SK-N-SH (cell line): Measurements from ENCODE around the gene CSTB. TPM values are rescaled to one million over a fixed set of nuclear protein-coding genes. Genes with fewer than 3 reads are reported as not detected.

Experiments
- CTCF ChIA-PET: fragments of 300-600, 350-600 bp; formaldehyde crosslinking; extraction: SDS; loops from one replicate; lab custom pipeline; 2021; lab: Yijun Ruan, JAX
- POLR2A ChIA-PET: fragments of 350-600 bp; sonication (Branson Sonifier 250); formaldehyde crosslinking; extraction: SDS; loops from one replicate; lab custom pipeline; 2020; ENCODE audit warnings: antibody characterized with exemption, inconsistent platforms; lab: Yijun Ruan, JAX
- DNase-seq: peaks from one replicate; pipeline ENCODE4 v3.0.0; 2012
- H2AFZ ChIP-seq: fragments of 200-600 bp; sonication (generic); 2 replicates; pipeline ENCODE4 v1.8.1; 2016; ENCODE audit warnings: antibody characterized with exemption, mild to moderate bottlenecking, low read depth
- H3F3A ChIP-seq: fragments of 200-600 bp; sonication (generic); replicated peaks from 2 replicates; pipeline ENCODE3; 2016; ENCODE audit warnings: antibody characterized with exemption, mild to moderate bottlenecking; ENCODE audit not compliant: insufficient read depth
- H3K27ac ChIP-seq, 2 experiments: fragments of 200-500 bp in 1 of 2; fragments of 200-600 bp in 1 of 2; sonication (Bioruptor generic) in 1 of 2; sonication (generic), shearing (Covaris generic) in 1 of 2; 2 replicates each; pipeline versions ENCODE4 v1.5.1 to v1.6.1; 2014 to 2016; ENCODE audit warnings: low read depth in 2 of 2, inconsistent platforms in 1 of 2, low read length in 1 of 2, mild to moderate bottlenecking in 1 of 2, mixed read lengths in 1 of 2
- H3K27me3 ChIP-seq: fragments of 200-600 bp; sonication (generic), shearing (Covaris generic); 2 replicates; pipeline ENCODE4 v1.6.1; 2016; ENCODE audit warnings: mixed run types; ENCODE audit not compliant: insufficient read depth
- H3K36me3 ChIP-seq, 2 experiments: fragments of 200-500 bp in 1 of 2; fragments of 200-600 bp in 1 of 2; sonication (Bioruptor generic) in 1 of 2; sonication (generic) in 1 of 2; replicated peaks in 1 of 2; 2 replicates each; pipeline versions ENCODE3 to v1.5.1; 2014 to 2016; ENCODE audit warnings: low read length in 1 of 2, mild to moderate bottlenecking in 1 of 2; ENCODE audit not compliant: insufficient read depth in 2 of 2, control insufficient read depth in 1 of 2
- H3K4me1 ChIP-seq, 2 experiments: fragments of 200-500 bp in 1 of 2; fragments of 200-600 bp in 1 of 2; sonication (Bioruptor generic) in 1 of 2; sonication (generic), shearing (Covaris generic) in 1 of 2; 2 replicates each; pipeline versions ENCODE4 v1.5.1 to v1.6.1; 2014 to 2016; ENCODE audit warnings: low read depth in 1 of 2, low read length in 1 of 2, mixed run types in 1 of 2; ENCODE audit not compliant: insufficient read depth in 2 of 2, control insufficient read depth in 1 of 2
- H3K4me2 ChIP-seq: fragments of 200-600 bp; sonication (generic), shearing (Covaris generic); 2 replicates; pipeline ENCODE4 v1.6.1; 2017; ENCODE audit warnings: mixed run types
- H3K4me3 ChIP-seq, 2 experiments: fragments of 200-500 bp in 1 of 2; fragments of 200-600 bp in 1 of 2; sonication (Bioruptor generic) in 1 of 2; sonication (generic), shearing (Covaris generic) in 1 of 2; 2 replicates each; pipeline versions ENCODE4 v1.5.1 to v1.8.1; 2014 to 2016; ENCODE audit warnings: low read depth in 2 of 2, inconsistent platforms in 1 of 2, low read length in 1 of 2, mild to moderate bottlenecking in 1 of 2, mixed read lengths in 1 of 2, moderate library complexity in 1 of 2
- H3K79me2 ChIP-seq: fragments of 200-600 bp; sonication (generic); 2 replicates; pipeline ENCODE4 v1.8.1; 2017; ENCODE audit warnings: mild to moderate bottlenecking; ENCODE audit not compliant: insufficient read depth
- H3K9ac ChIP-seq: fragments of 200-600 bp; sonication (generic); 2 replicates; pipeline ENCODE4 v1.6.1; 2017; ENCODE audit warnings: mixed run types
- H3K9me2 ChIP-seq: fragments of 200-600 bp; sonication (generic); 2 replicates; pipeline ENCODE4 v1.6.1; 2017; ENCODE audit warnings: mixed run types
- H3K9me3 ChIP-seq: fragments of 200-600 bp; sonication (generic); 2 replicates; pipeline ENCODE4 v1.6.1; 2017; ENCODE audit warnings: mixed run types, mild to moderate bottlenecking, moderate library complexity
- H4K20me1 ChIP-seq: fragments of 200-600 bp; sonication (generic); 2 replicates; pipeline ENCODE4 v1.6.1; 2017; ENCODE audit warnings: mild to moderate bottlenecking, mixed run types; ENCODE audit not compliant: insufficient read depth
- CTCF ChIP-seq: fragments of 200-600 bp; sonication (generic); IDR thresholded peaks from 2 replicates; pipeline ENCODE4 v1.6.1; 2017; ENCODE audit warnings: antibody characterized with exemption, mild to moderate bottlenecking, moderate library complexity
- EZH2phosphoT487 ChIP-seq: fragments of 200-600 bp; sonication (generic); IDR thresholded peaks from 2 replicates; pipeline ENCODE4 v1.6.1; 2017; ENCODE audit warnings: low read depth, mixed run types, mild to moderate bottlenecking, antibody characterized with exemption, moderate library complexity, borderline replicate concordance
- FOXJ3 ChIP-seq: sonication (generic); formaldehyde crosslinking; IDR thresholded peaks from 2 replicates; pipeline ENCODE4 v1.5.1; 2020; ENCODE audit warnings: mild to moderate bottlenecking, missing genetic modification reagents
- NRF1 ChIP-seq: IDR thresholded peaks from 2 replicates; pipeline ENCODE4 v1.6.1; 2012; ENCODE audit warnings: low read depth, mild to moderate bottlenecking, low read length
- POLR2AphosphoS5 ChIP-seq: IDR thresholded peaks from 2 replicates; pipeline ENCODE4 v1.6.1; 2012; ENCODE audit warnings: low read depth, low read length
- RXRA ChIP-seq: IDR thresholded peaks from 2 replicates; pipeline ENCODE4 v1.4.0; 2012; ENCODE audit warnings: low read depth, mild to moderate bottlenecking, borderline replicate concordance
- TAF1 ChIP-seq: IDR thresholded peaks from 2 replicates; pipeline ENCODE4 v1.6.1; 2012; ENCODE audit warnings: low read depth, mild to moderate bottlenecking, low read length, moderate library complexity, borderline replicate concordance
- TCF12 ChIP-seq: IDR thresholded peaks from 2 replicates; pipeline ENCODE4 v1.4.0; 2012
- ZBTB33 ChIP-seq: IDR thresholded peaks from 2 replicates; pipeline ENCODE4 v1.4.0; 2012; ENCODE audit warnings: low read depth, borderline replicate concordance
- WGBS: methylation state at CpG from one replicate; pipeline ENCODE4 v1.1.6; 2017; ENCODE audit warnings: low lambda C conversion rate; 5-methylcytosine and 5-hydroxymethylcytosine counted together
- polyA plus RNA-seq, 3 experiments: library from polyadenylated mRNA; depleted of rRNA; stranded (reverse); fragments of >200 nt; gene quantifications; 2 replicates each; pipeline ENCODE4 v1.2.3, GENCODE V29; 2012

Gene CSTB
- polyA plus RNA-seq, 1 of the 3 experiments (the other 2 are of a cell fraction), result 101 TPM

- Histone ChIP-seq H3K27me3 (no peaks in the 10 kb centered on the region), H3K9ac (no peak overlapping the region), H3K27ac (no peak overlapping the region), H3K36me3 (peaks cover 8 to 24% of the 10 kb centered on the region in 2 experiments), H2AFZ (no peak overlapping the region), H3K4me3 (no peak overlapping the region), H3K4me2 (no peak overlapping the region), H3K4me1 (peaks cover 0 to 3% of the 10 kb centered on the region in 2 experiments; a peak in 1 of 4 replicates), H3K9me2 (no peaks in the 10 kb centered on the region), H4K20me1 (peaks cover 5% of the 10 kb centered on the region; the same call in 1 of the 2 replicates), H3K79me2 (no peaks in the 10 kb centered on the region), H3K9me3 (no peaks in the 10 kb centered on the region), H3F3A (peaks cover 11% of the 10 kb centered on the region)
- TF ChIP-seq RXRA (no peak), FOXJ3 (CRISPR knock-in tag) (no peak), POLR2AphosphoS5 (no peak)
- peak; percentile 67 for DNase-seq
- POLR2A ChIA-PET, result interaction anchor here (0.7 to 2.0 kb wide), 3 partner anchors 8 to 418 kb away, joined by 4 to 10 read pairs (median 4); no protein-coding TSS in a partner anchor
- WGBS, result 95% methylated on average over 7 of the region's 28 CpGs
- CTCF ChIA-PET, result interaction anchor here (0.6 to 1.2 kb wide), 4 partner anchors 12 to 48 kb away, joined by 3 to 4 read pairs (median 4); partner anchors contain the start of gene RRP1
These were observed 34.5 kb downstream of the CSTB start for GRCh38 chr21:43741423-43742096.

GRCh38 chr21:43740497-43741156 is 35.5 kb downstream of the CSTB start:
- Histone ChIP-seq H3K9me3 (no peaks in the 10 kb centered on the region), H3K79me2 (peaks cover 7% of the 10 kb centered on the region; the same call in 1 of the 2 replicates), H3F3A (peaks cover 11% of the 10 kb centered on the region), H3K4me3 (no peak overlapping the region), H4K20me1 (peaks cover 5% of the 10 kb centered on the region; the same call in 1 of the 2 replicates), H3K4me2 (no peak overlapping the region), H3K4me1 (peaks cover 0 to 3% of the 10 kb centered on the region in 2 experiments; a peak in 1 of 4 replicates), H3K9ac (no peak overlapping the region), H2AFZ (no peak overlapping the region), H3K36me3 (peaks cover 9 to 19% of the 10 kb centered on the region in 2 experiments), H3K27me3 (no peaks in the 10 kb centered on the region), H3K9me2 (no peaks in the 10 kb centered on the region), H3K27ac (peak overlapping the region; percentile 24 to 27; a peak in 2 of 4 replicates)
- DNase-seq, result peak; percentile 89
- no peak for TF ChIP-seq CTCF
- no peak for TF ChIP-seq ZBTB33
- TF ChIP-seq EZH2phosphoT487, result no peak
- no peak for TF ChIP-seq NRF1
- TF ChIP-seq TAF1, result no peak
- TF ChIP-seq TCF12, result no peak
- POLR2A ChIA-PET, result interaction anchor here (0.8 to 2.0 kb wide), 2 partner anchors 9 to 12 kb away, joined by 4 to 10 read pairs; no protein-coding TSS in a partner anchor
- CTCF ChIA-PET, result interaction anchor here (1.0 to 1.2 kb wide), 3 partner anchors 11 to 49 kb away, joined by 3 to 4 read pairs (median 4); partner anchors contain the start of gene RRP1
- 73% methylated on average over 16 of the region's 25 CpGs for WGBS
